Body of pancreas (tissue), 4 donors: ENCODE results near the gene HOXB6. TPM values are rescaled to one million over a fixed set of nuclear protein-coding genes. Genes with fewer than 3 reads are reported as not detected.
A peak's percentile ranks its signal among the peaks of the same experiment; 100 is the strongest.

ENCODE experiments used
- ATAC-seq: fragments of 150-250 bp; one replicate; pipeline ENCODE4 v1.9.1; 2016
- DNase-seq, 4 donors: peaks; one replicate each; pipeline ENCODE4 v3.0.0-alpha.2; 2019
- H3K27ac ChIP-seq, 4 donors: fragments of 200-600 bp; sonication (generic); 1 replicate in 3 of 4; 2 replicates in 1 of 4; pipeline versions ENCODE4 v1.5.1 to v1.6.1; 2016 to 2019; ENCODE audit warnings: mild to moderate bottlenecking in 1 of 4, mixed read lengths in 1 of 4, moderate library complexity in 1 of 4
- H3K27me3 ChIP-seq, 2 donors: fragments of 200-600 bp; sonication (generic); one replicate each; pipeline ENCODE4 v1.6.0; 2016; ENCODE audit warnings: mild to moderate bottlenecking in 1 of 2
- H3K36me3 ChIP-seq, 2 donors: fragments of 200-600 bp; sonication (generic); replicated peaks in 1 of 2; 2 replicates each; pipeline ENCODE4 v1.5.1; 2016; ENCODE audit warnings: low read depth in 2 of 2; ENCODE audit not compliant: insufficient read depth in 1 of 2
- H3K4me1 ChIP-seq: fragments of 200-600 bp; sonication (generic); one replicate; pipeline ENCODE4 v1.6.0; 2016
- H3K4me3 ChIP-seq, 2 donors: fragments of 200-600 bp; sonication (generic); 1 replicate in 1 of 2; 2 replicates in 1 of 2; pipeline ENCODE4 v1.5.1; 2016 to 2019
- H3K9me3 ChIP-seq, 3 donors: fragments of 200-600 bp; sonication (generic); 1 replicate in 2 of 3; 2 replicates in 1 of 3; pipeline ENCODE4 v1.5.1; 2016
- CTCF ChIP-seq, 7 experiments: fragments of 450-650 bp in 4 of 7; fragments of 200-600 bp in 3 of 7; sonication (generic) in 3 of 7; IDR thresholded peaks; one replicate each; pipeline ENCODE4 v1.5.1; 2016 to 2019; ENCODE audit warnings: antibody characterized with exemption in 7 of 7
- POLR2A ChIP-seq, 3 donors: fragments of 450-650 bp; IDR thresholded peaks; one replicate each; pipeline ENCODE4 v1.6.1; 2016; ENCODE audit warnings: antibody characterized with exemption in 3 of 3, mild to moderate bottlenecking in 2 of 3
- WGBS, 2 donors: methylation state at CpG; one replicate each; pipeline ENCODE4 v1.1.5; 2017; 5-methylcytosine and 5-hydroxymethylcytosine counted together
- intact Hi-C: fragments of 100-400 bp; cut with DNase I; formaldehyde crosslinking; loops from one replicate; pipeline ENCODE4 v1.15.1; 2023
- total RNA-seq, 2 donors: library from RNA; depleted of rRNA; stranded (reverse); fragments of >200 nt; gene quantifications; one replicate each; pipeline ENCODE4 v1.1.0, GENCODE V29; 2016

HOXB6 gene
- total RNA-seq, 2 donors from 2014 or later = 2.1 to 2.6 TPM

GRCh38 chr17:48639982-48640857, 35.4 kb upstream of the HOXB6 start:
- Histone ChIP-seq H3K27me3 (peaks cover 0 to 65% of the 10 kb centered on the region in 2 donors), H3K4me1 (peaks cover 16% of the 10 kb centered on the region), H3K4me3 (no peak overlapping the region), H3K27ac (no peak overlapping the region), H3K36me3 (no peaks in the 10 kb centered on the region), H3K9me3 (no peaks in the 10 kb centered on the region)
- no peak for TF ChIP-seq POLR2A (IDR thresholded peaks at IDR 0.05)
- TF ChIP-seq CTCF (IDR thresholded peaks at IDR 0.05) = no peak
- no peak for ATAC-seq
- intact Hi-C loops = no loop called here
- no peak for DNase-seq
- 54 to 57% methylated on average over 6 of the region's 6 CpGs for WGBS, 2 donors

- intact Hi-C loops = no loop called here
- TF ChIP-seq CTCF (IDR thresholded peaks at IDR 0.05) (no peak), POLR2A (IDR thresholded peaks at IDR 0.05) (no peak)
- no peaks in the 10 kb centered on the region for H3K36me3 ChIP-seq
- H3K27me3 ChIP-seq = peaks cover 0 to 73% of the 10 kb centered on the region in 2 donors
- no peaks in the 10 kb centered on the region for H3K9me3 ChIP-seq
- peaks cover 16% of the 10 kb centered on the region for H3K4me1 ChIP-seq
- 12 to 15% methylated on average over 3 to 5 of the region's 5 CpGs for WGBS, 2 donors
- no peak overlapping the region for H3K4me3 ChIP-seq
- no peak for DNase-seq
- no peak for ATAC-seq
- no peak overlapping the region for H3K27ac ChIP-seq
Observed at GRCh38 chr17:48639136-48639535, 34.4 kb upstream of the HOXB6 start.

- DNase-seq = no peak
- ATAC-seq = no peak
- TF ChIP-seq CTCF (IDR thresholded peaks at IDR 0.05) = no peak
- no peak for TF ChIP-seq POLR2A (IDR thresholded peaks at IDR 0.05)
- Histone ChIP-seq H3K27me3 (peaks cover 0 to 73% of the 10 kb centered on the region in 2 donors), H3K4me3 (no peak overlapping the region), H3K4me1 (peaks cover 19% of the 10 kb centered on the region), H3K27ac (no peak overlapping the region), H3K9me3 (no peaks in the 10 kb centered on the region), H3K36me3 (no peaks in the 10 kb centered on the region)
- WGBS, 2 donors = 26 to 27% methylated on average over 18 of the region's 18 CpGs
- intact Hi-C loops = no loop called here
Observed at GRCh38 chr17:48637323-48638260, 32.8 kb upstream of the HOXB6 start.

- ATAC-seq (peak; percentile 81), DNase-seq (peak; percentile 53 to 69 (median 65))
- Histone ChIP-seq H3K4me3 (no peak overlapping the region), H3K27ac (no peak overlapping the region), H3K36me3 (no peaks in the 10 kb centered on the region), H3K27me3 (peaks cover 0 to 77% of the 10 kb centered on the region in 2 donors), H3K4me1 (peaks cover 11% of the 10 kb centered on the region), H3K9me3 (no peaks in the 10 kb centered on the region)
- WGBS, 2 donors = 3 to 7% methylated on average over 18 to 38 of the region's 39 CpGs
- intact Hi-C loops = no loop called here
- no peak for TF ChIP-seq POLR2A (IDR thresholded peaks at IDR 0.05)
- peak; percentile 12 to 44 (median 35) for TF ChIP-seq CTCF (IDR thresholded peaks at IDR 0.05)
Observed at GRCh38 chr17:48636177-48637018, 31.6 kb upstream of the HOXB6 start.
